ENCODE results near the gene HES7. TPM values are rescaled to one million over a fixed set of nuclear protein-coding genes. Genes with fewer than 3 reads are reported as not detected.
"Not testable (repeated sequence)": the region's sequence is repeated elsewhere in the genome, so short reads cannot be mapped to it uniquely, and the experiment has no call there.

HES7 gene
- total RNA-seq, 4 donors from 2014 or later = not detected

GRCh38 chr17:8082292-8082691, 41.6 kb downstream of the HES7 start:
- Histone ChIP-seq H3K27me3 (peaks cover 47% of the 10 kb centered on the region), H3K4me3 (no peak overlapping the region), H3K27ac (no peak overlapping the region), H3K9me3 (no peaks in the 10 kb centered on the region), H3K36me3 (no peaks in the 10 kb centered on the region), H3K4me1 (peaks cover 22% of the 10 kb centered on the region)
- WGBS = 74% methylated on average over 10 of the region's 10 CpGs
- DNase-seq (ENCODE audit: low spot score in 2 of 2) = no peak
- TF ChIP-seq EP300 (IDR thresholded peaks at IDR 0.05) = no peak
- no peak for TF ChIP-seq CTCF (IDR thresholded peaks at IDR 0.05)
- no peak for TF ChIP-seq POLR2AphosphoS5 (IDR thresholded peaks at IDR 0.05)
- no peak for TF ChIP-seq POLR2A (IDR thresholded peaks at IDR 0.05)

- H3K27me3 ChIP-seq = peaks cover 51% of the 10 kb centered on the region
- no peak for TF ChIP-seq CTCF (IDR thresholded peaks at IDR 0.05)
- TF ChIP-seq POLR2A (IDR thresholded peaks at IDR 0.05) = no peak
- TF ChIP-seq POLR2AphosphoS5 (IDR thresholded peaks at IDR 0.05) = no peak
- TF ChIP-seq EP300 (IDR thresholded peaks at IDR 0.05) = no peak
- H3K4me1 ChIP-seq = peaks cover 22% of the 10 kb centered on the region
- no peak for DNase-seq (ENCODE audit: low spot score in 2 of 2)
- no peaks in the 10 kb centered on the region for H3K9me3 ChIP-seq
- H3K4me3 ChIP-seq = no peak overlapping the region
- no peaks in the 10 kb centered on the region for H3K36me3 ChIP-seq
- H3K27ac ChIP-seq = no peak overlapping the region
- WGBS = 85% methylated on average over 3 of the region's 3 CpGs
These were observed 42.0 kb downstream of the HES7 start for GRCh38 chr17:8081876-8082275.

- WGBS = 42% methylated on average over 2 of the region's 17 CpGs
- no peak for TF ChIP-seq POLR2AphosphoS5 (IDR thresholded peaks at IDR 0.05)
- TF ChIP-seq EP300 (IDR thresholded peaks at IDR 0.05) = no peak
- no peak for TF ChIP-seq POLR2A (IDR thresholded peaks at IDR 0.05)
- H3K27me3 ChIP-seq = peaks cover 62% of the 10 kb centered on the region
- DNase-seq (ENCODE audit: low spot score in 2 of 2) = no peak
- no peaks in the 10 kb centered on the region for H3K36me3 ChIP-seq
- no peaks in the 10 kb centered on the region for H3K9me3 ChIP-seq
- H3K27ac ChIP-seq = no peak overlapping the region
- no peak overlapping the region for H3K4me3 ChIP-seq
- H3K4me1 ChIP-seq = peaks cover 22% of the 10 kb centered on the region
These were observed 43.1 kb downstream of the HES7 start for GRCh38 chr17:8080799-8081219.

- TF ChIP-seq CTCF (IDR thresholded peaks at IDR 0.05) (no peak), POLR2AphosphoS5 (IDR thresholded peaks at IDR 0.05) (no peak)
- Histone ChIP-seq H3K4me3 (peak overlapping the region; percentile 45), H3K9me3 (no peaks in the 10 kb centered on the region), H3K27ac (no peak overlapping the region), H3K36me3 (no peaks in the 10 kb centered on the region), H3K27me3 (peaks cover 64% of the 10 kb centered on the region), H3K4me1 (peaks cover 22% of the 10 kb centered on the region)
- no peak for DNase-seq (ENCODE audit: low spot score in 2 of 2)
- WGBS = 18% methylated on average over 24 of the region's 25 CpGs
These were observed 43.6 kb downstream of the HES7 start for GRCh38 chr17:8080208-8080798.

GRCh38 chr17:8079291-8080207, 44.4 kb downstream of the HES7 start:
- 5% methylated on average over 8 of the region's 87 CpGs for WGBS
- DNase-seq (ENCODE audit: low spot score in 2 of 2) = peak in 1 of 2 donors; percentile 82
- H3K27me3 ChIP-seq = peaks cover 67% of the 10 kb centered on the region

GRCh38 chr17:8077939-8078338, 46.0 kb downstream of the HES7 start:
- H3K27me3 ChIP-seq = peaks cover 77% of the 10 kb centered on the region
- DNase-seq (ENCODE audit: low spot score in 2 of 2); H3K9me3 ChIP-seq; H3K4me3 ChIP-seq; H3K36me3 ChIP-seq; H3K27ac ChIP-seq: not testable (repeated sequence)
- 96% methylated on average over 5 of the region's 5 CpGs for WGBS
- peaks cover 35% of the 10 kb centered on the region for H3K4me1 ChIP-seq

More at GRCh38 chr17:8079291-8080207, 44.4 kb downstream of the HES7 start:
- no peak overlapping the region for H3K27ac ChIP-seq
- peaks cover 22% of the 10 kb centered on the region for H3K4me1 ChIP-seq
- TF ChIP-seq POLR2A (IDR thresholded peaks at IDR 0.05) = no peak
- peak; percentile 74 to 95 for TF ChIP-seq CTCF (IDR thresholded peaks at IDR 0.05)
- no peak for TF ChIP-seq EP300 (IDR thresholded peaks at IDR 0.05)
- H3K4me3 ChIP-seq = peak overlapping the region; percentile 45
- H3K36me3 ChIP-seq = no peaks in the 10 kb centered on the region
- H3K9me3 ChIP-seq = no peaks in the 10 kb centered on the region
